GM19193 (cell line): ENCODE measurements around the gene HMGCS2.
A peak's percentile ranks its signal among the peaks of the same experiment; 100 is the strongest.

ENCODE experiments used
- POLR2A ChIP-seq: IDR thresholded peaks from 4 replicates; pipeline ENCODE4 v1.6.1; 2011; ENCODE audit not compliant: insufficient read depth, insufficient read length; ENCODE audit errors: extremely low read depth

Gene HMGCS2

GRCh38 chr1:119713039-119713748, 55.5 kb downstream of the HMGCS2 start:
- no peak for TF ChIP-seq POLR2A

GRCh38 chr1:119712342-119713038, 56.2 kb downstream of the HMGCS2 start:
- no peak for TF ChIP-seq POLR2A

- peak; percentile 46 for TF ChIP-seq POLR2A
These were observed 56.8 kb downstream of the HMGCS2 start, which contains the start of gene PHGDH for GRCh38 chr1:119711804-119712341. PHGDH (plus strand) TSS chr1:119711934; CDS start chr1:119712023, 89 bp downstream.

- TF ChIP-seq POLR2A = no peak
These were observed 64.8 kb downstream of the HMGCS2 start for GRCh38 chr1:119703666-119704450.

- TF ChIP-seq POLR2A = no peak
These were observed 66.3 kb downstream of the HMGCS2 start for GRCh38 chr1:119702384-119702783.

- no peak for TF ChIP-seq POLR2A
These were observed 67.0 kb downstream of the HMGCS2 start for GRCh38 chr1:119701659-119702058.

- no peak for TF ChIP-seq POLR2A
These were observed 68.4 kb downstream of the HMGCS2 start for GRCh38 chr1:119700326-119700725.
